H1 (cell line): ENCODE measurements around the gene S100PBP. TPM values are rescaled to one million over a fixed set of nuclear protein-coding genes. Genes with fewer than 3 reads are reported as not detected.

Source experiments
- HDAC6 ChIP-seq: IDR thresholded peaks from one replicate; pipeline ENCODE4 v1.7.1; 2012; ENCODE audit warnings: low read depth, mild to moderate bottlenecking, inconsistent platforms, low read length, moderate library complexity
- NRF1 ChIP-seq: IDR thresholded peaks from 2 replicates; pipeline ENCODE4 v1.6.1; 2011; ENCODE audit warnings: mild to moderate bottlenecking, low read depth, low read length, improper control_type of control experiment
- SIN3A ChIP-seq, 2 experiments: IDR thresholded peaks in 1 of 2; conservative IDR thresholded peaks in 1 of 2; 2 replicates each; pipeline ENCODE4 v1.6.1; 2011 to 2012; ENCODE audit warnings: low read length in 2 of 2, improper control_type of control experiment in 1 of 2, low read depth in 1 of 2, mild to moderate bottlenecking in 1 of 2
- SIRT6 ChIP-seq: IDR thresholded peaks from one replicate; pipeline ENCODE4 v1.7.1; 2012; ENCODE audit warnings: low read length, inconsistent platforms
- polyA plus RNA-seq, 7 experiments: library from polyadenylated mRNA; depleted of rRNA in 3 of 7; stranded (reverse) in 5 of 7; unstranded in 2 of 7; fragments of >200 nt in 5 of 7; fragments of 200-250 nt in 2 of 7; gene quantifications; 1 replicate in 5 of 7; 2 replicates in 1 of 7; 4 replicates in 1 of 7; pipeline versions ENCODE4 v1.2.1 to v1.2.3, GENCODE V29; 2011 to 2013; ENCODE audit warnings: missing spikeins in 2 of 7, mixed read lengths in 2 of 7
- total RNA-seq: library from RNA; stranded (reverse); fragmentation: NEBNext Ultra II Directional; extraction: Animal tissue kit (Norgen Biotek cat#: 25700); gene quantifications from 2 replicates; pipeline ENCODE4 v1.2.1, GENCODE V29; 2021
- TF ChIP-seq, protein P1 (sequence below): IDR thresholded peaks from 2 replicates; pipeline ENCODE4 v1.6.1; 2012; ENCODE audit warnings: inconsistent platforms

S100PBP gene
- total and polyA plus RNA-seq, 2 of the 8 experiments (the other 6 are each of a cell fraction or from before 2014, with no cell fraction given) = 43.8 to 68.3 TPM

DNA sequence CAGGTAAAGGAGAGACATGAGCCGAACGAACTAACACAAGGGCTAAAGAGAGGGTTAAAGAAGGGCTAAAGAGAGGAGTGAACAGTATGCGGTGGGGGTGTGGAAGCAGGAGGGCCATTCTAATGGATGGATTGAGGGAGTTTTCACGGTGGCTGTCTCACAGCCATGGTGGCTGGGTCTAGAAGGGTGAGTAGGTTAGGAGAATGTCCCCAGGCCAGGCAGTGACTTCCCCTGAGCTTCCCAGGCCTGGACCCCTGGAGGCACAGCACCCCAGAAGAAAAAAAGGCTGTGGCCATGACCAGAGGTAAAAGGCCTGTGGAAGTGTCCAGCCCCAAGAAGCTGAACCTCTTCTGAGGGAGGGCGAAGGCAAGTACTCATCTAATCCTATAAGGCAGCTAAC lies 49.7 kb downstream of the S100PBP start (continued):
- TF ChIP-seq, protein P1, sequence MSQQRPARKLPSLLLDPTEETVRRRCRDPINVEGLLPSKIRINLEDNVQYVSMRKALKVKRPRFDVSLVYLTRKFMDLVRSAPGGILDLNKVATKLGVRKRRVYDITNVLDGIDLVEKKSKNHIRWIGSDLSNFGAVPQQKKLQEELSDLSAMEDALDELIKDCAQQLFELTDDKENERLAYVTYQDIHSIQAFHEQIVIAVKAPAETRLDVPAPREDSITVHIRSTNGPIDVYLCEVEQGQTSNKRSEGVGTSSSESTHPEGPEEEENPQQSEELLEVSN = no peak
- TF ChIP-seq HDAC6 (no peak), SIN3A (conservative IDR thresholded peaks at IDR 0.05 in 1 of 2, IDR thresholded peaks at IDR 0.05 in 1 of 2; ENCODE audit: low read depth in 1 of 2, low read length in 2 of 2) (no peak), SIRT6 (no peak), NRF1 (no peak)
- TF ChIP-seq, all 59 proteins: peak for 0
